ENCODE data around the gene FRMD4A. TPM values are rescaled to one million over a fixed set of nuclear protein-coding genes. Genes with fewer than 3 reads are reported as not detected.

The FRMD4A gene
- total RNA-seq, 2 donors from 2014 or later = 22.3 to 22.4 TPM

DNA sequence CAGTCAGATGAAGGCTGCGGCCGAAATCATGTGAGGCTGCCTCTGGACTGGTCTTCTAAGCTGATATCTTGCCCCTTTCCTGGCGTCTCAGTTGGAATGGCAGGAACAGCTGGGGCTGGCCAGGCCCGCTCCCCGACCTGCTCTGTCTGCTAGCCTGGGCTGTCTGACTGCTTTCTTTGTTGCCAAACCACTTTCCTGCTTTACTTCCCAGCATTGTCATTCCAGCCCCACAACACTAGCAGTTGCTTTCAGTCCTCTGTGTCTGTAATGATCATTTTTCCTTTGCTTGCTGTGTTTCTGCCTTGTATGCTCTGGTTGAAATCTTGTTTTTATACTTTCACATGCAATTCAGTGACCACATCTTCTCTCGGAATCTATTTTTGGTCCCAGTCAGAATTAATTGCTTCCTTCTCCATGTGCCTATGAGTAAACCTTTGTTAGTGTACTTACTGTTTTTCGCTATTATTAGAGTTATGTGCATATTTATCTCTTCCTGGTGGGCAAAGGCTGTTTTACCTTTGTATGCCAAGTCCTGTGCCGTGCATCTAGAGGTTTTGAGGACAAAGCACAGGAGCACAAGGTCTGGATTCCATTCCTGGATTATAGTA, 722.4 kb downstream of the FRMD4A start:
- WGBS, 2 experiments (ENCODE audit: insufficient coverage in 1 of 2, insufficient read length in 1 of 2) = 92 to 93% methylated on average over 8 of the region's 8 CpGs
- H3K36me3 ChIP-seq (ENCODE audit: control insufficient read depth, insufficient read depth, low read length) = peaks cover 41% of the 10 kb centered on the region
- no peaks in the 10 kb centered on the region for H3K27me3 ChIP-seq (ENCODE audit: control insufficient read depth, insufficient read depth, low read length, poor library complexity, severe bottlenecking)
- TF ChIP-seq, protein P1, sequence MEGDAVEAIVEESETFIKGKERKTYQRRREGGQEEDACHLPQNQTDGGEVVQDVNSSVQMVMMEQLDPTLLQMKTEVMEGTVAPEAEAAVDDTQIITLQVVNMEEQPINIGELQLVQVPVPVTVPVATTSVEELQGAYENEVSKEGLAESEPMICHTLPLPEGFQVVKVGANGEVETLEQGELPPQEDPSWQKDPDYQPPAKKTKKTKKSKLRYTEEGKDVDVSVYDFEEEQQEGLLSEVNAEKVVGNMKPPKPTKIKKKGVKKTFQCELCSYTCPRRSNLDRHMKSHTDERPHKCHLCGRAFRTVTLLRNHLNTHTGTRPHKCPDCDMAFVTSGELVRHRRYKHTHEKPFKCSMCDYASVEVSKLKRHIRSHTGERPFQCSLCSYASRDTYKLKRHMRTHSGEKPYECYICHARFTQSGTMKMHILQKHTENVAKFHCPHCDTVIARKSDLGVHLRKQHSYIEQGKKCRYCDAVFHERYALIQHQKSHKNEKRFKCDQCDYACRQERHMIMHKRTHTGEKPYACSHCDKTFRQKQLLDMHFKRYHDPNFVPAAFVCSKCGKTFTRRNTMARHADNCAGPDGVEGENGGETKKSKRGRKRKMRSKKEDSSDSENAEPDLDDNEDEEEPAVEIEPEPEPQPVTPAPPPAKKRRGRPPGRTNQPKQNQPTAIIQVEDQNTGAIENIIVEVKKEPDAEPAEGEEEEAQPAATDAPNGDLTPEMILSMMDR (conservative IDR thresholded peaks at IDR 0.05) = no peak
- H3K9me3 ChIP-seq (ENCODE audit: control insufficient read depth, low read length) = no peaks in the 10 kb centered on the region
- H3K4me3 ChIP-seq (ENCODE audit: low read length) = no peak overlapping the region
- Mint-ChIP-seq H3K36me3 (ENCODE audit: low read depth) (peaks cover 25% of the 10 kb centered on the region), H3K27ac (peak overlapping the region; percentile 8), H3K9me3 (no peaks in the 10 kb centered on the region), H3K27me3 (ENCODE audit: insufficient read depth) (no peaks in the 10 kb centered on the region), H3K4me1 (no peaks in the 10 kb centered on the region), H3K4me3 (no peak overlapping the region)
- H3K9ac ChIP-seq (ENCODE audit: extremely low read depth, low read length, poor library complexity, severe bottlenecking) = no peak overlapping the region
- H3K27ac ChIP-seq (ENCODE audit: low read depth, low read length) = peak overlapping the region; percentile 90
- DNase-seq = peak; percentile 49
- no peaks in the 10 kb centered on the region for H3K4me1 ChIP-seq (ENCODE audit: control insufficient read depth, insufficient read depth, low read length)

DNA sequence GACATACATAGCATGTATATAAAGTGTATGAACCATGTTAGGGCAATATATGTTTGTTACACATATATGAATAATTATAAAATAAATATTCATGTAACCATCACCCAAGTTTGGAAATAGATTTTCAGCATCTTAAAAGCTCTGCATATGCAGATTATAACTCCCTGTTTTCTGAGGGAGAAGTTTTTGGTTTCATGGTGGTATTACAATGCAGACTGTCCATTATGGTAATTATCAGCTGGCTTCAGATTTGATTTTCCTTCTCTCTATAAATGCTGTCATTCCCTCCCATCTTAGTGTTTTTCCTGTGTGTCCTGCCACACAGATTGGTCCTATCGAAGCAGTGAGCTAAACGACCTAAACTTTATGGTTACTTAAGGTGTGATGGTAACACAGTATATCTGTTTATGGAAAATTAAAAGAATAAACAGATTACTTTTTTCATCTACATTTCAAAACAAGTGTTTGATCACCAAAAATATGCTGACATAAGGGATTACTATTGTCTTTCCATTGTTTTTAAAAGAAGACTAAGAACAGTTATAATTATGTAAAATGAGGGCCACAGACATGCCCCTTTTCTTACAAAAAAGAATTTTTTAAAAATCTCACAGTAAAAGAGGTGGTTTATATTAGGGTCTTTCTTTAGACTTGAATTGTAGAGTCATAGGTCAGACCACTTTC, 726.2 kb downstream of the FRMD4A start:
- no peak overlapping the region for H3K4me3 Mint-ChIP-seq
- TF ChIP-seq, protein P1 (conservative IDR thresholded peaks at IDR 0.05) = no peak
- H3K4me1 ChIP-seq (ENCODE audit: control insufficient read depth, insufficient read depth, low read length) = no peaks in the 10 kb centered on the region
- H3K27me3 ChIP-seq (ENCODE audit: control insufficient read depth, insufficient read depth, low read length, poor library complexity, severe bottlenecking) = no peaks in the 10 kb centered on the region
- 93% methylated on average over 2 of the region's 2 CpGs; no CpG with 5 or more reads in 1 of the 2 experiments for WGBS, 2 experiments (ENCODE audit: insufficient coverage in 1 of 2, insufficient read length in 1 of 2)
- H3K27me3 Mint-ChIP-seq (ENCODE audit: insufficient read depth) = no peaks in the 10 kb centered on the region
- peaks cover 37% of the 10 kb centered on the region for H3K36me3 ChIP-seq (ENCODE audit: control insufficient read depth, insufficient read depth, low read length)
- no peak overlapping the region for H3K4me3 ChIP-seq (ENCODE audit: low read length)
- H3K36me3 Mint-ChIP-seq (ENCODE audit: low read depth) = peaks cover 18% of the 10 kb centered on the region
- H3K9ac ChIP-seq (ENCODE audit: extremely low read depth, low read length, poor library complexity, severe bottlenecking) = no peak overlapping the region
- no peak overlapping the region for H3K27ac ChIP-seq (ENCODE audit: low read depth, low read length)
- H3K9me3 ChIP-seq (ENCODE audit: control insufficient read depth, low read length) = no peaks in the 10 kb centered on the region
- H3K27ac Mint-ChIP-seq = no peak overlapping the region
- DNase-seq = no peak
- H3K9me3 Mint-ChIP-seq = no peaks in the 10 kb centered on the region
- H3K4me1 Mint-ChIP-seq = no peaks in the 10 kb centered on the region

GRCh38 chr10:13597909-13598308, 732.8 kb downstream of the FRMD4A start:
- no peak overlapping the region for H3K9ac ChIP-seq (ENCODE audit: extremely low read depth, low read length, poor library complexity, severe bottlenecking)

More at GRCh38 chr10:13597909-13598308, 732.8 kb downstream of the FRMD4A start:
- no peak overlapping the region for H3K4me3 Mint-ChIP-seq
- TF ChIP-seq, protein P1 (conservative IDR thresholded peaks at IDR 0.05) = no peak
- 83% methylated on average over 4 of the region's 5 CpGs; no CpG with 5 or more reads in 1 of the 2 experiments for WGBS, 2 experiments (ENCODE audit: insufficient coverage in 1 of 2, insufficient read length in 1 of 2)
- Histone ChIP-seq H3K4me3 (ENCODE audit: low read length) (no peak overlapping the region), H3K4me1 (ENCODE audit: control insufficient read depth, insufficient read depth, low read length) (no peaks in the 10 kb centered on the region), H3K27me3 (ENCODE audit: control insufficient read depth, insufficient read depth, low read length, poor library complexity, severe bottlenecking) (no peaks in the 10 kb centered on the region), H3K9me3 (ENCODE audit: control insufficient read depth, low read length) (no peaks in the 10 kb centered on the region), H3K27ac (ENCODE audit: low read depth, low read length) (no peak overlapping the region), H3K36me3 (ENCODE audit: control insufficient read depth, insufficient read depth, low read length) (peaks cover 31% of the 10 kb centered on the region)
- H3K4me1 Mint-ChIP-seq = no peaks in the 10 kb centered on the region
- no peak for DNase-seq
- H3K36me3 Mint-ChIP-seq (ENCODE audit: low read depth) = peaks cover 5% of the 10 kb centered on the region
- H3K9me3 Mint-ChIP-seq = no peaks in the 10 kb centered on the region
- no peaks in the 10 kb centered on the region for H3K27me3 Mint-ChIP-seq (ENCODE audit: insufficient read depth)
- no peak overlapping the region for H3K27ac Mint-ChIP-seq

All from endodermal cell (in vitro differentiated cells).